GM23248 (cell line): ENCODE measurements around the gene POLR3A.

Experiments used
- EZH2 ChIP-seq: fragments of 200-600 bp; sonication (generic); IDR thresholded peaks from 2 replicates; pipeline ENCODE4 v1.6.1; 2018; ENCODE audit warnings: antibody characterized with exemption, mild to moderate bottlenecking; ENCODE audit not compliant: insufficient read depth, poor library complexity, severe bottlenecking
- EZH2phosphoT487 ChIP-seq: fragments of 200-600 bp; sonication (generic); IDR thresholded peaks from 2 replicates; pipeline ENCODE4 v1.6.1; 2018; ENCODE audit warnings: antibody characterized with exemption, moderate library complexity, mild to moderate bottlenecking, low read depth; ENCODE audit not compliant: insufficient read depth

DNA sequence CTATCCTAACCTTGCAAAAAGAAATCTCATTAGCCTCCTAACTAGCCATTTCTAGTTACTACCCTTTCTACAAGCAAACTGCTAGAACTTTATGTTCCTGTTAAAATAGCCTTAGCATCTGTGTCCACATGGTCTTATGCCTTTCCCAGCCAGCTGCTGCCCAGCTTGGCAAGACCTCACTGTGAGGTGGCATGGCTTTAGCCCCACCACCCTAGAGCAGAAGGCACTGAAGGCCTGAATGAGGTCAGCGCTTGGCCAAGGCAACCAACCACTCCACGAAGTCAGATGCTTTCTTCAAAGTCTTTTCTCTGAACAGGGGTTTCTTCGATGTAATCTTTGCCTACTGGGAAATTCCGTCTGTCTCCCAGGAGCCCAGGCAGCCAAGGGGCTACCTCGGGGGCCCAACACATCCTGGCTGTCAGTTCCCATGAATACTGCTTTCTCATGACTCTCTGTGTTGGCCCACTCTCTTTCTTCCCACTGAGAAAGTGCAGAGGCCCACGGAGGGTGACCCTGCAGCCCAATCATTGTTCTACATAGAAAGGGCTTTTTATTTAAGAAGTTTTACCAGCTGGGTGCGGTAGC is 41.6 kb downstream of the POLR3A start:
- TF ChIP-seq EZH2phosphoT487: no peak
- no peak for TF ChIP-seq EZH2
